ENCODE results near the gene ZBTB7C. TPM values are rescaled to one million over a fixed set of nuclear protein-coding genes. Genes with fewer than 3 reads are reported as not detected.

Gene ZBTB7C
- total and polyA plus RNA-seq, 2 of the 4 experiments (the other 2 are of a cell fraction), result not detected

GRCh38 chr18:48352051-48352755 is 57.0 kb downstream of the ZBTB7C start:
- dilution Hi-C loops (cut with HindIII; ENCODE audit: low sequenced_read_pairs, unreplicated experiment), result no loop called here
- Histone ChIP-seq H3K4ac (ENCODE audit: low read depth, low read length) (no peak overlapping the region), H3K36me3 (ENCODE audit: control insufficient read depth, insufficient read depth, low read length) (no peaks in the 10 kb centered on the region), H3K9me3 (ENCODE audit: control insufficient read depth, insufficient read depth, low read length) (no peaks in the 10 kb centered on the region), H3K27ac (ENCODE audit: insufficient read depth, low read length) (no peak overlapping the region), H2BK120ac (ENCODE audit: low read depth, low read length) (no peak overlapping the region), H4K91ac (ENCODE audit: insufficient read depth, low read depth, low read length) (no peak overlapping the region), H2BK20ac (ENCODE audit: low read depth, low read length) (no peak overlapping the region), H3K9ac (ENCODE audit: low read depth, low read length) (no peak overlapping the region), H4K8ac (ENCODE audit: low read depth in 2 of 2, low read length in 2 of 2) (no peak overlapping the region), H4K5ac (ENCODE audit: low read depth, low read length) (no peak overlapping the region), H3K18ac (ENCODE audit: low read depth, low read length) (no peak overlapping the region), H2BK5ac (ENCODE audit: low read depth, low read length, poor library complexity, severe bottlenecking) (no peak overlapping the region), H3K4me1 (ENCODE audit: control insufficient read depth, insufficient read depth, low read length) (no peaks in the 10 kb centered on the region), H3K56ac (ENCODE audit: extremely low read depth, insufficient read depth, low read length) (no peak overlapping the region), H3K23ac (ENCODE audit: low read depth, low read length) (no peak overlapping the region), H4K20me1 (ENCODE audit: insufficient read depth, low read length) (no peaks in the 10 kb centered on the region), H3K14ac (replicated peaks; ENCODE audit: low read depth, low read length) (no peak overlapping the region), H3K4me2 (ENCODE audit: low read depth, low read length) (no peak overlapping the region), H3K4me3 (ENCODE audit: insufficient read depth, low read depth, low read length) (no peak overlapping the region), H3K9me1 (ENCODE audit: insufficient read depth, low read length) (no peaks in the 10 kb centered on the region), H3K27me3 (ENCODE audit: control insufficient read depth, insufficient read depth, low read length) (peaks cover 16% of the 10 kb centered on the region), H2BK15ac (ENCODE audit: low read depth, low read length) (no peak overlapping the region), H2AK9ac (replicated peaks; ENCODE audit: low read depth, low read length, poor library complexity) (peak overlapping the region; percentile 3), H3K79me1 (ENCODE audit: low read depth in 1 of 2, low read length in 2 of 2) (no peaks in the 10 kb centered on the region), H2AK5ac (ENCODE audit: low read depth, low read length) (no peak overlapping the region), H2AFZ (replicated peaks; ENCODE audit: low read length, poor library complexity) (peak overlapping the region; percentile 33)
- intact Hi-C loops (cut with micrococcal nuclease), result no loop called here
- WGBS, 2 experiments (ENCODE audit: extremely low coverage in 2 of 2, insufficient read length in 1 of 2), result 50% methylated on average over 2 of the region's 4 CpGs; no CpG with 5 or more reads in 1 of the 2 experiments
- CTCF ChIA-PET, result no interaction called here
- DNase-seq (no peak), ATAC-seq (ENCODE audit: low read depth) (no peak)
- POLR2A ChIA-PET (ENCODE audit: unreplicated experiment), result no interaction called here
- in situ Hi-C loops (cut with MboI; ENCODE audit: low sequenced_read_pairs), result no loop called here
- TF ChIP-seq CTCF (conservative IDR thresholded peaks at IDR 0.05; ENCODE audit: low read depth, low read length) (no peak), CHD1 (IDR thresholded peaks at IDR 0.05; ENCODE audit: low read depth, low read length) (no peak), FOS (IDR thresholded peaks at IDR 0.05; ENCODE audit: low read depth, low read length) (no peak), SMC3 (IDR thresholded peaks at IDR 0.05; ENCODE audit: low read depth, low read length) (no peak), USF2 (IDR thresholded peaks at IDR 0.05; ENCODE audit: low read depth, low read length) (no peak), MXI1 (IDR thresholded peaks at IDR 0.05; ENCODE audit: borderline replicate concordance, low read depth, low read length) (no peak), MAZ (IDR thresholded peaks at IDR 0.05; ENCODE audit: borderline replicate concordance, low read depth, low read length) (no peak), POLR2A (IDR thresholded peaks at IDR 0.05; ENCODE audit: low read depth, low read length) (no peak), CEBPB (IDR thresholded peaks at IDR 0.05; ENCODE audit: low read depth, low read length) (no peak), MAFK (IDR thresholded peaks at IDR 0.05; ENCODE audit: low read depth, low read length) (no peak), RCOR1 (IDR thresholded peaks at IDR 0.05; ENCODE audit: insufficient replicate concordance, low read length) (no peak), NFE2L2 (IDR thresholded peaks at IDR 0.05; ENCODE audit: low read depth, low read length) (no peak), BHLHE40 (IDR thresholded peaks at IDR 0.05; ENCODE audit: low read depth, low read length) (no peak), RFX5 (IDR thresholded peaks at IDR 0.05; ENCODE audit: low read depth, low read length) (no peak)
- BruUV-seq (replicated peaks), result no TSS peak
